NCI-H1436 treated with DMSO at 0.1 percent for 48 hours (cell line): ENCODE results near the gene PEX10.

Experiments
- DNase-seq: peaks from one replicate; lab custom pipeline; 2025; lab: John Stamatoyannopoulos, UW

The PEX10 gene

DNA sequence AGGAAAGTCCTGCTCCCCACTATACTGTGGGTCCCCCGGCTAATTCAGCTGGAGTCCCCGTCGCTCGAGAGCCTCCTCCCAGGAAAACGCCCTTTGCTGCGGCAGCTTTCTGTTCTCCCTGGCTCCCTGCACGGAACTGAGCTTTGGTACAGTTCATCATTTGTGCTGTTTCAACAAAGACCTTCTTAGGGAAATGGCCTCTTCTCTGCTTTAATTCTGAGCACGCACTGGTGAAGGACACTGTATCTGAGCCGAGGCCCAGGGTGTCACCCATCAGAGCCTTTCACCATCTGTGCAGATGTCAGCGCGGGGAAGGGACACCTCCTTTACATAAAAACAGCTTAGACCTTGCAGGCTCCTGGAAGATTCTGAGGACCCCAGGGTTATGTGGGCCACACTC, 13.5 kb upstream of the PEX10 start:
- no peak for DNase-seq

DNA sequence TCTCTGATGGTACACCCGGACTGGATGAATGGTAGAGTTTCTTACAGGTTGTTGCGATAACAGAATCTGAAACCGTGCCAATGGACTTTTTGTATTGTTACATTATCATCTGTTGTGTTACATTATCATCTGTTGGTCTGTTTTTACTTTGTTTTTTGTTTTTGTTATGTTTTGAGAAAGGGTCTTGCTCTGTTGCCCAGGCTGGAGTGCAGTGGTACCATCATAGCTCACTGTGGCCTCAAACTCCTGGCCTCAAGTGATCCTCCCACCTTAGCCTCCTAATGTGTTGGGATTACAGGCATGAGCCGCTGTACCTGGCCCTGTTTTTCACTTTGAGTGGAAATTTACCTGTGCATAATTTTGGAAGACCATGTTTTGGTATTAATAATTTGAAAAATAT, 10.2 kb upstream of the PEX10 start:
- no peak for DNase-seq

DNA sequence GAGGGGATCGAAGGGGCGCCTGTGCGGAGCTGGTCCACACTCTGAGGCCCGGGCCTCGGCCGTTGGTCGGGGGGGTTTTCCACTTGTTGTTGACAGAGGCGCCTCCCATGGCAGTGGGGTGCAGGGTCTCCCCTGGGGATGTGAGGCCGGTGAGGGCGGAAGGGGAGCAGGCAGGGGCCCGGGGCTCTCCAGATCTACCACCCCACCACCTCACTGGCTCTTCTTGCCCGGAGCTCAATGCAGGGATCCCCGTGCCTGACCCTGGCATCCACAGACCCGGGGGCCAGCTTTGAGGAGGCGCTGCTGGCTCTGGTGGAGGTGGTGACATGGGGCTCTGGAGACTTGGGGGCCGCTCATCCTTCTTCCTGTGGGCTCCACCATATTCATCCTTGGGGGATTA, 7.1 kb upstream of the PEX10 start:
- DNase-seq = no peak

DNA sequence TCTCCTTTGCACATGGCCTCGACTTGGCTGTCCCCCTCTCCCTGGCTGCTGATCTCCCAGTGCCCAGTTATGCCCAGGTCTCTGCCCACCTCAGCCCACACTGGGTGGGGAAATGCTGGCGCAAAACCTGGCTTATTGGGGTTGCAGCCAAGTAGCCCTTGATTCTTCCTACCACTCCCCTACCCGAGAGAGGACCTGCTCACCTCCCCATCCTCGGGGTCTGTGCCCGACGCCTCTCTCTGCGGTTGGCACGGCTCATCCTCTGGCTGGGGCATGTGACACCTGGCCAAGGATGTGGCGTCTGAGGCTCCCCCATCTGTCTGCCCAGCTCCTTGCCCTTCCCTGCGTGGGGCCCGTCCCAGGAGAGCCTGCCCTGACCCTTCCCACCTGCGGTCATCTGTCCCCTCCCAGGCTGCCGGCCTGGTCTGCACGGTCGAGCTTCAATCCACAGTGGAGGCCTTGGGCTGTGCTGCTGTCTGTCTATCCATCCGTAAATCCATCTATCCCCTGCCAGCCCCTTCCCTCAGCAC, 6.5 kb upstream of the PEX10 start:
- DNase-seq = no peak

DNA sequence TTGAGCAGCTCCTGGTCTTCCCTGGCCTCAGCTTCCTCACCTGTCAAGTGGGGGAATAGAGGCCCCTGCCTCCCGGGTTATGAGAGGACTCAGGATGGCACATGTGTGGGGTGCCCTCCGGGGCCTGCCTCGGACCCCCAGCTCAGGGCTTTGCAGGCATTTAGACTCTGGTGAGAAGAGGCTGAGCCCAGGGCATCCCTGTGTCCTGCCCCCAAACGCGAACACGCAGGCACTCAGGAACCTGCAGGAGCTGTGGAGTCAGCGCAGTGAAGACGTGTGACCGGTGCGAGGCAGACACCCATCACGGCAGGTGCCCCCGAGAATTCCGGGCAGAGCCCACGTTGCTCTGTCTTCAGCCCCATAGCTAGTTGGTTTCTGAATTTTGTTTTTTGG, 5.5 kb upstream of the PEX10 start:
- DNase-seq = no peak

DNA sequence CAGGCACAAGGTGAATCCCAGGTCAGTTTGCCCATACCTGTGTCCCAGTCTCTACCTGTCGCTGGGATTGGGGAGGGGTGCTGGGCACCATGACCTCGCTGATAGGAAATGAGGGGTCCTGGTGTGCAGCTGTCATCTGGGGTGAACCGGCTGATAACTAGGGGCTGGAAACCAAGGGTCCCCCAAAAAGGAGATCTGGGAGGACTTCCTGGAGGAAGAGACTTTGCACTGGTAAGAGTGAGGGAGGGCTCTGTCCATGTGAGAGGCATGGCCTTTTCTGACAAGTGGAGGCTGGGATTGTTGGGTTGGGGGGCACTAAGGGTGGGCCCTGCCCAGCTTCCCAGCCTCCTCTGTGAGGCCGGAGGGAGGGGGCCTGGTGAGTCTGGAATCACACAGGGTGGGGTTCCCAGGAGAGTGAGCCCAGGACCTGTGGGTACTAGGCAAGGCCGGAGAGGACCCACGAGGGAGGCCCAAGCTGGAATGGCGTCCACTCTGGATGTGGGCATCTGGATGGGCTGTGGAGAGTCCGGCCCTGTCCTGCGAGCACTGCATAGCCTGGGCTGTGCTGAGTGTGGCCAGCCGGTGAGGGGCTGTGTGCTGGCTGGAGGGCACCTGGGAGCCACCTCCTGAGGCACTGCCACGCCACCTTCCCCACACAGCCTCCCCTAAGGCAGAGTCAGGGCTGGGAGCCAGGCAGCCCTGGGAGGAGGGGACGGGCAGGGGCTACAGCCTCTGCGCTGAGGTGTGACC, 4.9 kb upstream of the PEX10 start:
- DNase-seq = no peak

DNA sequence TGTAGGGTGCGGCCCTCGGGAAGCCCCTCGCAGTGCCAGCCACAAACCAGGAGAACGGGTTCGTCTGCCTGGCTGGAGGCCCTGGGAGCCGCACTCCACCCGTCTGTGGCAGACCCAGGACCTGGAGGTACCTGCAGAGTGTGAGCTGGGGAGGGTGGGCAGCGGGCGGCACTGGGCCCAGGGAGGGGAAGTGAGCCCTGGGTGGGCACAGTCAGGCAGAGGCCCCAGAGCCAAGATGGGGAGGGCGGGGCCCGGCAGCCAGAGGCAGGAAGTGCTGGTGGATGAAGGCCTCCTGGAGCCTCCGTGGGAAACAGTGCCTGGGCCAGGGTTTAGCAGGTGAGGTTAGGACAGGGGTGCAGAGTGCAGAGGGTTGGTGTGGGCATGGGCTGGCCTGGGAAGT, 4.0 kb upstream of the PEX10 start:
- no peak for DNase-seq

DNA sequence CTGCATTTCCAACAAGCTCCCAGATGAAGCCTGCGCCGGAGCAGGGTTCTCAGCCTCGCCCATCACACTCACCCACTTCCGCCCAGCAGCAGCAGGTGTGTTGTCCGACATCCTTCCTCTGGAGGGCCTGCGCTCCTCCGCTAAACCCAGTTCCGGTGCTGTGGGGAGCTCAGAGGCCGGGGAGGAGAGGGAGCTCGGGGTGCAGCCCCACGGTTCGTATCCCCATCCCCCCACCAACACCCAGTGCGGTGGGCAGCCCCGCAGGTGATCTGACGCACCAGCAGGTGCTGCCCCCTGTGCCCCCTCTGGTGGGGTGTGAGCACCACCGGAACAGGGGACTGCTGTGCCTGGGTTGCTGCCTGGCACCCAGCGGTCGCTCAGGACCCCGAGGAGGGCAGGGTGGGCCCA, 3.4 kb upstream of the PEX10 start:
- DNase-seq = no peak

DNA sequence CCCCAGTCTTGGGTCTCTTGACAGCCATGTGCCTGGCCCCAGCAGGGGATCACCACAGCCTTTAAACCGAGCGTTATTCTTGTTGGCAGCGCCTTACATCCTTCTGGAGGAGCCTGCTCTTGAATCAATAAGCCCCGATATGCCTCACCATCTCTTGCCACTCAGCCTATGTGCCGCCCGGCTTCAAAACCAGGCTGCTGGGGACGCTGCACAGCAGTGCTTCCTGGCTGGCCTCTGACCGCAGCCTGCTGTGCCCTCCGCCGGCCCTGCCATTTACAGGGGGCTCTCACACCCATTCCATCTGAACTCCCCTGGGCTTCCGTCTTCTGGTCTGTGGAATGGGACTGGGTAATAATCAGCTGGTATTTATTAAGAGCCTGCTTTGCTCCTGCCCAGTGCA, 3.0 kb upstream of the PEX10 start:
- DNase-seq = no peak

DNA sequence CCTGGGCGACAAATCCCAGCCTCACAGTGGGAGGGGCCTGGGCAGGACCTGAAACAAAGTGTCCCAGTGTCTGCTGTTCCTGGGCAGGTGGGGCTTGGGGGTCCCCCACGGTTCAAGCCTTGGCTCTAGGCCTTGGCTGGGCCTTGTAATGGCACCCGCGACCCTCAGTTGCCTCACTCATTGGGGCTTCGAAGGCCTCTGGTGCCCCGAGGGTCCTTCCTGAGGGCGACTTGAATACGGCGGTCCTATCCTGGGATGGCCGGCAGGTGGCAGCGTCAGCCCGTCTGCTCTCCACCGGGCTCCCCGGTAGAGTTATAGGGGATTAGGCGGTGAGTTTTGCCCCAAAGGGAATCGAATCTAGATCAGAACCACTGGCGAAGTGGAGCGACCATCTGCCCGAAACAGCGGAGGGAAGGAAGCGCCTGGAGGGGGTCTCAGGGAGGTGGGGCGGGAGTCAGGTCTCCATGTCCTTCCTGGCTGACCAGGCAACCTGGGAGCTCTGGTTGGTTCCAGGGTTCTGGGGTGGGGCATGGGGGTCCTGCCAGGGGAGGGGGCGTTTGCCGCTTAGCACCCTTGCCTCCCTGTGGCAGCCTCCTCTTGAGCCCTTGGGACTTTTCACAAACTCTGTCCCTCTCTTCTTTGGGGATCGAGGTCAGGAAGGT, 2.1 kb upstream of the PEX10 start:
- no peak for DNase-seq

DNA sequence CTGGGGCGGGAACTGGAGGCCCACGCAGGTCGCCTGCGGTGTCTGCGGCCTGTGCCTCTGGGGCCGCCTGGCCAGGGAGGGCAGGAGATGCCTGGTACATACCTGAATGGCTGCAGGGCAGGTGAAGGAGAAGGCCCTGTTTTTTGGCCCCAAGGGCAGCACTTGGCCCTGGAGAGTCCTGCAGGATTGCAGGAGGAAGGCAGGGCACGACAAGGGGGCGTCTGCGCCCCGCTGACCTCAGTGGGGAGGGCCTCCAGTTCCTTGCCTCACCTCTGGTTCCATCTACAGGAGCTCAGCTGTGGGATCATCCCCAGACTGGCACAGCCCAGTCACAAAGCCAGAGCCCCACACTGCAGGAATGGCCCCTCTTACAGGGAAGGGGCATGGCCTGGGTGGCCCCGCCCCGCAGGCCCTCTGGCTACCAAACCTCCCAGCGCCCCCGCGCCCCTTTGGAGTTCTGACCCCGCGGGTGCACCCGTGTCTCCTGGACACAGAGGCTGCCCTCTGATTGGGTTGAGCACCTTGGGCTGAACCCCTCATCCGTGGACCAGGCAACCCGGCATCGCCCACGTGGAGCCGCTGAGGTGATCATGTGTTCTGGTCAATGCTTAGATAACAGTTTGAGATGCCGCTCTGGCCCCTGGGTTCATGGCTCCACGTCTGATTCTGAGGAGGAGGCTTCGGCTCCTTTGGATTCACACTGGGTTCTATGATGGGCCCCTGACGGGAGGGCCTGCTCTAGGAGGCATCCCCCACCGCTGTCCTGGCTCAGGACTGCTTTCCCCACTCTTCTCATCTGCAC, 1.3 kb upstream of the PEX10 start:
- no peak for DNase-seq

DNA sequence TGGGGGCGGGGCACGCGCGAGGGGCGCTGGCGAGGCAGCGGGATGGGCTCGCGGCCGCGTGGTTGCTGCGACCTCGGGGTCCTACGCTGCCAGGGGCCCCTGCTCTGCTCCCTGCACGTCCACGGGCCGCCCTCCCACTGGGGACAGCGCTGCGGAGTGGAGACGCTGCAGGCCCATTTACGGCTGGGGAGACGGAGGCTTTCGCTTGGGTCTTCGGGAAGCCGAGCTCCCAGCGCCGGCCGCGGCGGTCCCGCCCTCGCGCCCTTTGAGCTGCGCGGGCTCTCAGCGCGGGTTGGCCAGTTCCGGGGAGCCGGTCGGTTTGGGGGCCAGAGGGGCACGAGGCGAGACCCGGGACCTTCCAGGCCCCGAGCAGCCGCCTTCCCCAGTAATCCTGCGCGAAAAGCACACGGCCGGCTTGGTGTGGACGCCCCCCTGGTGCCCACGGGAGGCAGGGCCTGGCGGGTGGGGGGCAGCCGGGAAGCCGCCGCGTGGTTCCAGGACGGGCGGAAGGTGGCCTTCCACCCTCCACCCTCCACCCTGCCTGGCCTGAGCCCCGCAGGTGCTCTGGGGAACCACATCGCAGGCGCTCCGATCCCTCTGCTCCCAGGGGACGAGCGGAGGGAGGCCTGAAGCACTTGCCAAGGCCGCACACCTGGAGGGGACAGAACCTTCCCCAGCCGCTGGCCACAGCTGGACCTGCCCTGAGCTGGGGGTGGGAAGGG, 570 bp upstream of the PEX10 start:
- DNase-seq = no peak

DNA sequence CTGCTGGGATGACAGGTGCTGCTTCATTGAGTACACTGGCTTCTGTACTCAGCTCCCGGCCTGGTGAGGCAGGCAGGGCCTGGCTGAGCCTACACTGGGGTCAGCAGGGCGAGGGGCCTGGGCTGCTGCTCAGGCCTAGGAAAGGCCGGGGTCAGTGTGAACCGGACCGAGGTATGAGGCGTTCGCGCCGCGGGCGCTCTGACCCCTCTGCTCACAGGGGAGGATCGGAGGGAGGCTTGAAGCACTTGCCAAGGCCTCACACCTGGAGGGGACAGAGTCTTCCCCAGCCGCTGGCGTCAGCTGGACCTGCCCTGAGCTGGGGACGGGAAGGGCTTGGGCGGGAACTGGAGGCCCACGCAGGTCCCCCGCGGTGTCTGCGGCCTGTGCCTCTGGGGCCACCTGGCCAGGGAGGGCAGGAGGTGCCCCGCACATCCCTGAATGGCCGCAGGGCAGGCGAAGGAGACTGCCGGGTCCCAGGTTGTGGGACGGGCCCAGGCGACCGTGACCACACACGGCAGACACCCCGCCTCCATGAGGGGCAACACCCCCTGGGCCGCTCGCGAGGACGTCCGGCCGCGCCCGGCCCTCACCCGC, 466 bp downstream of the PEX10 start:
- DNase-seq = no peak

DNA sequence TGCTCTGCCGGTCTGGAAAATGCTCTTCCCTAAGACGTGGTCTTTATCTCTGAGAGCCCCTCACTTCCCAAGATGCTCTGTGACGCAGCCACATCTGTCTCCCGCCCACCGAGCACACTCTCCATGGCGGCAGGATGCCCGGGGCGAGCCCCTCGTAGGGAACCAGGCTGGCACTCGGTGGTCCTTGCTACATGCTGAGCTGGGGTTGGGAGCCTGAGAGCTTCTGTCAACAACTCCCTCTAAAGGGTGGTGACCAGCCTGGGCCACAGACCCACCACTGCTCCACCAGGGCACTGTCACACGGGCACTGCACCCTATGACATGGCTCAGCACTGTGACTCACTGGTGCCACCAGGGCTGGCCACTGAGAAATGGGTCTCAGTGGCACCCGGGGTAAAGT, 2.6 kb downstream of the PEX10 start:
- DNase-seq = no peak

DNA sequence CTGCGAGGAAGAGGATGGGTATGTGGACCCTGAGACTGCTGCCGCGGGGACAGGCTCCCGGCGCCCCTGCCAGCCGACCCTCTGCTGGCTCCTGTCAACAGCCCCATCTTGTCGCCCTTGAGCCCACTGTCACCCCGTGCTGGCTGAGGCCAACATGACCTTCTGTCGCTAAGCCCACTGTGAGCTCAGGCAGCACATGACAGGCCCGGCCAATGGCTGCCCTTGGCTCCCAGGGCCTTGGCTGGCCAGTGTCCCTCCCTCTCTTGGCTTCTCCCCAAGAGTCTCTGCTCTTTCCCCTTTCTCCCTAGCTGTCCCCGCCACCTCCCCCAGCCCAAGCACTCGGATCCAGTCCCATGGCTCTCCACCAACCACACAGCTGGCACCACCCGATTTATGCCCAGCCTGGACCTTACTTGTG, 3.5 kb downstream of the PEX10 start:
- DNase-seq = no peak

DNA sequence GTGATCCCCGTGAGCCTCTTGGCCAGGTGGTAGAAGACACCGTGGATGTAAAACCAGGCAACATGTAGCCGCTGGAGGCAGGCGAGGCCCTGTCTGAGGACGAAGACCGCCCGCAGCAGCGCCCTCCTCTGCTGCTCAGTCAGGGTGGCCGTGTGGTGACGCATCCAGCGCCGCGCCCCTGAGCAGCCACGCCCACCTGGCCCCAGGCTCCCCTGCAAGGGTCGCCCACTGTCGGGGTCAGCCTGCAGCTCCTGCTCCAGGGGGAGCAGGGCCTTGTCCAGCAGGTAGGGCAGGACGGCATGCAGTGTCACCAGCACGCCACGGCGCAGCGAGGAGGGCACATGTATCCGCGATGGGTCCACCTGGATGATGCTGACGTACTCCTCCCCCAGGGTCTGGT, 3.9 kb downstream of the PEX10 start:
- no peak for DNase-seq

DNA sequence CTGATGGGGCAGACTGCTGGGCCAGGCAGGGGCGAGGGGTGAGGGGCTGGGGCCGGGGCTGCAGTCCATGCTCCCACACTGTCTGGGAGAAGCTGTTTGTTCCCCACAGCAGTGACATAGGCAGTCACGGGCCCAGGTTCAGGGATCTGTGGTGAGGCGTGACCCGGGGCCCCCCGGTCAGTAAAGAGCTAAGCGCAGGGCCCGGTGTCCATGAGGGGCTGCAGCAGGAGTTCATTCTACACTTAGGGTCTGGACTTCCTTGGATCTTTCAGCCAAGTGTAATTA, 4.4 kb downstream of the PEX10 start:
- no peak for DNase-seq

DNA sequence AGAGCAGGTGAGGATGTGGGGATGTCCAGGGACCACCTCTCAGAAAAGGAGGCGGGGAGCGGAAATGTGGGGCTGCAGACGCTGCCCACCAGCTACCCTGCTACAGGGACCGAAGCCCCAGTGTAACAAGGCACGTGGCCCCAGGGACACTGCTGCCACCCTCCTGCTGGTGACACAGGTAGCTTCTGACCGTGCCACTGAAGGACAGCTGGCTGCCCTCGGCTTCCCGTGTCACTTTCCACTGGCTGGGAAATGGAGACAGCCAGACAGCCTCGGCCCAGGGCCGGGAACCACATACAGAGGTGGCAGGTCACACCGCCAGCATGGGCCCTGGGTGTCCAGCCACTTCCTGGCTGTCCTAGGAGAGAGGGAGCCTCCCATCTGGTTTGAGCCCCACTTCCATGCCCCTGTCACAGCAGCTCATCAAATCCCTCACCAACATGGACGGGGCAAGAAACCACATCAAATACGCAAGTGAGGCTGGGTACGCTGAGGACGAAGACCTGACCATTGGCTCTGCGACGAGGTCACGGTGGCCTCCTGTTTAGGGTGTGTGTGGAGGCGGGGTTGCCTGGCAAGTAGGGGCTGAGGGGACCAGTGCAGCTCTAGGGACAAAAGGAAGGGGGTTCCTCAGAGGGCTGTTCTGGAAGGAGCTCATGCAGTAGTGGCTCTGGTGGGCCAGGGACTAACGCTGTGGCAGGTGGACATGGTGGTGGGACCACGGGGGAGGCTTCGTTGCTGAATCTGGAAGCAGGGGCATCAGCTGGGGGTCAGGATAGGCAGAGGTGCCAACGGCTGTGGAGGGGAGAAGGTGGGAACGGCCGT, 5.0 kb downstream of the PEX10 start:
- no peak for DNase-seq

DNA sequence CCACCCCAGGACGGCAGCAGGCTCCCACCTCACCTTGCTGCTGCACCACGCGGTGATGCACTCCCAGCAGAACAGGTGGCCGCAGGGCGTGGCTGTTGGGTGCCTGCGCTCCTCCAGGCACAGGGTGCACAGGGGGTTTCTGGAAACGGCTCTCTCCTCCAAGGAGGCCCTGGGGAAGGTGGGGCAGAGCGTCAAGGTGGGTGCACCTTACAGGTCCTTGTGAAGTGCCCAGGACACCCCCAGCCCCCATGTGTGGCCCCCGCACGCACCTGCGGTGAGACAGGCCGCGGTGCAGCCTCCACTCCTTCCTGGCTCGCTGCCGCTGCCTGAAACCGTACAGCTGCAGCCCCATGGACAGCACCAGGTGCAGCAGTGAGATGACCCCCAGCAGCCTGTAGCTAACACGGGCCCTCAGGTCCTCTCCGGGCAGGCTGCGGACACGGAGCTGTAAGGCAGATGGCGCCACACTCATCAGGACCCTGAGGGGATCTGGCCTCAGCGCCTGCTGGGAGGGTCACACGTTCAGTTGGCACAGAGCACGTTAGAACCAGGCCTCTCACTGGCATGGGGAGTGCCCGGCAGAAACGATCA, 5.8 kb downstream of the PEX10 start:
- DNase-seq = no peak

DNA sequence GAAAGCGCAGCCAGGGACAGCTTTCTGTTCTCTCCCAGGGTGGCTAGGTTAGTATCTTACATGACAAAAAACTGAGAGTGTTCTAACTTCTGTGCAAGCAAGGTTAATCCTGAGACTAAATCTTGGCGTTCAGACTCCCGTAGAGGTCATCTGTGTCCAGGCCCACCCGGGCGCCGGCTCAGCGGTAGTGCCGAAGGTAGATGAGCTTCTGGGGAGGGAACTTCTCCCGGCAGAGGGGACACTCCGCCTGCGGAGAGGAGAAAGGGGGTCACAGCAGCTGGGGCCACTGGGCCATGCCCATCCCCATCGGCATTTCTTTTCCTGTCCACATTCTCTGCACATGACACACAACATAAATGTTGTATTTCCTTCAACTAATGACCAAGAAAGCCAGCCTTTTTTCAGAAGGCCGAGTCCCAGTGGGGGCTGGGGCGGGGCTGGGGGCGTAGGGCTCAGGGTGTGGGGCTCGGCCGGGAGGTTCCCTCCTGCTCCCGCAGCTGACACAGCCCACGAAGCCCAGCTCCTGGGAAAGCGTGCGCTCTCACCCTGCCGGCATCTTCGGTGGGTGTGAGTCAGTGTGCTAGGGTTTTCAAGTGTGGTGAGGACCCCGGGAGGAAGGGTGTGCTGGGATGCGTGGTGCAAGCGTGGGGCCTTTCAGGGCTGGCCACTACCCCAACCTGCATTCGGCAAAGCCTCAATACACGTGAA, 6.6 kb downstream of the PEX10 start:
- DNase-seq = no peak
